Keratinocyte (primary cell): ENCODE results near the gene MTHFD2L.

ENCODE experiments used
- CTCF ChIP-seq, 3 experiments: IDR thresholded peaks in 1 of 3; conservative IDR thresholded peaks in 1 of 3; optimal IDR thresholded peaks in 1 of 3; 2 replicates in 2 of 3; 3 replicates in 1 of 3; pipeline versions ENCODE3 to v1.5.1; 2011; ENCODE audit warnings: low read length in 3 of 3, mild to moderate bottlenecking in 3 of 3, moderate library complexity in 2 of 3, control low read depth in 1 of 3, inconsistent platforms in 1 of 3; ENCODE audit not compliant: insufficient read depth in 2 of 3; ENCODE audit errors: extremely low read depth in 1 of 3
- EZH2 ChIP-seq: IDR thresholded peaks from one replicate; pipeline ENCODE4 v1.6.1; 2012; ENCODE audit warnings: inconsistent platforms, mild to moderate bottlenecking, low read length, moderate library complexity

- TF ChIP-seq CTCF (optimal IDR thresholded peaks at IDR 0.05 in 1 of 3, IDR thresholded peaks at IDR 0.05 in 1 of 3, conservative IDR thresholded peaks at IDR 0.05 in 1 of 3; ENCODE audit: extremely low read depth in 1 of 3, insufficient read depth in 2 of 3, low read length in 3 of 3) (no peak), EZH2 (no peak)
Measured at GRCh38 chr4:74159143-74159709, 1.3 kb downstream of the MTHFD2L start.
